Activated naive CD4-positive, alpha-beta T cell treated with anti-CD3 and anti-CD28 coated beads for 36 hours (primary cell): ENCODE measurements around the gene PTPRM. TPM values are rescaled to one million over a fixed set of nuclear protein-coding genes. Genes with fewer than 3 reads are reported as not detected.

Source experiments
- CTCF ChIA-PET: fragments of 350-600 bp; sonication (Branson Sonifier 250); formaldehyde crosslinking; loops from one replicate; lab custom pipeline; 2021; ENCODE audit warnings: antibody characterized with exemption; lab: Charles Lee
- DNase-seq: peaks from one replicate; pipeline ENCODE4 v3.0.0-alpha.2; 2020
- H3K27ac Mint-ChIP-seq: one replicate; pipeline ENCODE4 v1.8.0; 2021; ENCODE audit warnings: mild to moderate bottlenecking, mixed read lengths
- H3K27me3 Mint-ChIP-seq: one replicate; pipeline ENCODE4 v1.8.0; 2021; ENCODE audit warnings: low read depth, mixed read lengths
- H3K36me3 Mint-ChIP-seq: one replicate; pipeline ENCODE4 v1.8.0; 2021; ENCODE audit warnings: low read depth, mixed read lengths
- H3K4me1 Mint-ChIP-seq: one replicate; pipeline ENCODE4 v1.8.0; 2021; ENCODE audit warnings: low read depth, mixed read lengths
- H3K4me3 Mint-ChIP-seq: one replicate; pipeline ENCODE4 v1.8.0; 2021; ENCODE audit warnings: mild to moderate bottlenecking, moderate library complexity, mixed read lengths
- H3K9me3 Mint-ChIP-seq: one replicate; pipeline ENCODE4 v1.8.0; 2021; ENCODE audit warnings: mixed read lengths
- intact Hi-C: fragments of 100-400 bp; cut with micrococcal nuclease; formaldehyde crosslinking; loops from one replicate; pipeline ENCODE4 v1.15.1; 2023
- total RNA-seq, 2 experiments: library from RNA; stranded (reverse); gene quantifications; one replicate each; pipeline ENCODE4 v1.2.3, GENCODE V29; 2021

The PTPRM gene
- total RNA-seq, 2 experiments from 2014 or later = 4.3 to 6.1 TPM

DNA sequence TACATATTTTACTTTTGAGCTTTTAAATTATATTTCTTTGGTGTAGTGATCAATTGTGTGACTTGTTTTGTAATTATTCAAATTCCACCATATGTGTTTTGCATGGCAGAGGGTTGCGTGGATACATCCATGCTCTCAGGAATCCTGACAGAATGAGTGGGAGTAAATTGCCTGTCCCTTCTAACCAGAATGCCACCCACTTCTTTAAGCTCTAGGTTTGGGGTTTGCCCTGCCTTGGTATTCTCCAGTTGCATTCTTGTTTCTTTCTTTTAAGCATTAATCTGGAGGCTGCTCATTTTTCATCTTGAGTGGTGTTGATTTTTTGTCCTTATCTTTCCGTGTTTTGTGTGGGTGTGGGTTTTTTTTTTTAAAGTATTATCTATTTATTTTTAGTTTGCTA lies 360.0 kb downstream of the PTPRM start:
- Mint-ChIP-seq H3K4me1 (no peaks in the 10 kb centered on the region), H3K9me3 (no peaks in the 10 kb centered on the region), H3K27ac (no peak overlapping the region), H3K4me3 (no peak overlapping the region), H3K36me3 (no peaks in the 10 kb centered on the region), H3K27me3 (peaks cover 2% of the 10 kb centered on the region)
- DNase-seq = no peak
- intact Hi-C loops = no loop called here
- CTCF ChIA-PET = no interaction called here

GRCh38 chr18:7931763-7932162 lies 364.6 kb downstream of the PTPRM start:
- no peak overlapping the region for H3K27ac Mint-ChIP-seq
- no peak overlapping the region for H3K4me3 Mint-ChIP-seq
- no peaks in the 10 kb centered on the region for H3K36me3 Mint-ChIP-seq
- H3K9me3 Mint-ChIP-seq = no peaks in the 10 kb centered on the region
- intact Hi-C loops = no loop called here
- DNase-seq = no peak
- CTCF ChIA-PET = no interaction called here
- peaks cover 2% of the 10 kb centered on the region for H3K27me3 Mint-ChIP-seq
- H3K4me1 Mint-ChIP-seq = no peaks in the 10 kb centered on the region

DNA sequence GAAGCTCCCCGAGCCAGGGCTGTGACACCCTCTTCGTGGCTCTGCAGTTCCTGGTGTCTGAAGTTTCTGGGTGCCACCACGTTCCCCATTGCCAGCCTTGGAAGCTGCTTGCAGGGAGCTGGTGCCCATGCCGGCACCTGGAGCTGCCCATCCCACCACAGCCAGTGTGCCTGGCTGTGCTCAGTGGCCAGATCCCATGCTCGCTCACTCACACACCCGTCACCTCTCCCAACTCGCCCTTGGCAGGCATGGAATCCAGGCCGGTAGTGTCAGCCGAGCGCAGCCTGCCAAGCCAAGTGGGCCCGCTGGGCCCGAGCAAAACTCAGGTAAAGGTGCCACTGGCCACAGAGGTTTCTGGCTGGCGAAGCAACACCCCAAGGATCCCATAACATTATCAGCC lies 370.2 kb downstream of the PTPRM start:
- DNase-seq = no peak
- H3K4me3 Mint-ChIP-seq = no peak overlapping the region
- CTCF ChIA-PET = no interaction called here
- no peak overlapping the region for H3K27ac Mint-ChIP-seq
- H3K36me3 Mint-ChIP-seq = no peaks in the 10 kb centered on the region
- H3K27me3 Mint-ChIP-seq = no peaks in the 10 kb centered on the region
- intact Hi-C loops = no loop called here
- H3K9me3 Mint-ChIP-seq = no peaks in the 10 kb centered on the region
- no peaks in the 10 kb centered on the region for H3K4me1 Mint-ChIP-seq

DNA sequence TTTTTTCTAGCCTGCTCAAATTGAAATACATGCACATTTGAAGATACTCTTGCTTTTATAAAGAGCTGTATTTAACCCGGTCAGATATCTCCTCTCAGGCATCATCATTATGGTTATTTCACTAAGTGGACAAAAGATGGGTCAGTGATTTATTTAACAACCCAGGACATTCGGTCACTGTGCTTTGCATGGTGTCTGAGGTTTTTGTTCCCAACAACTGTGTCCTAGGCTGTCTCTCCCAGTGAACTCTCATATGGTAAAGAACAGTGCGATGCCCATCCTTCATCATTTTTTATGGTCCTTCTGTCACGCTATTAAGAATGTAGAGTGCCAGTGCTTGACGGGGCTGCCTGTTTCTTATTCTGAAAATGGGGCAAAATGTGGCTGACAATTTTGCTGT lies 372.4 kb downstream of the PTPRM start:
- intact Hi-C loops = no loop called here
- H3K4me1 Mint-ChIP-seq = no peaks in the 10 kb centered on the region
- DNase-seq = no peak
- no peaks in the 10 kb centered on the region for H3K27me3 Mint-ChIP-seq
- no peaks in the 10 kb centered on the region for H3K36me3 Mint-ChIP-seq
- no peaks in the 10 kb centered on the region for H3K9me3 Mint-ChIP-seq
- H3K4me3 Mint-ChIP-seq = no peak overlapping the region
- CTCF ChIA-PET = no interaction called here
- no peak overlapping the region for H3K27ac Mint-ChIP-seq

GRCh38 chr18:7940379-7940778 lies 373.3 kb downstream of the PTPRM start:
- Mint-ChIP-seq H3K4me1 (no peaks in the 10 kb centered on the region), H3K27ac (no peak overlapping the region), H3K9me3 (no peaks in the 10 kb centered on the region), H3K27me3 (no peaks in the 10 kb centered on the region), H3K4me3 (no peak overlapping the region), H3K36me3 (no peaks in the 10 kb centered on the region)
- intact Hi-C loops = no loop called here
- CTCF ChIA-PET = no interaction called here
- no peak for DNase-seq

- no peak for DNase-seq
- CTCF ChIA-PET = no interaction called here
- intact Hi-C loops = no loop called here
- H3K4me1 Mint-ChIP-seq = no peaks in the 10 kb centered on the region
- H3K36me3 Mint-ChIP-seq = no peaks in the 10 kb centered on the region
- H3K27ac Mint-ChIP-seq = no peak overlapping the region
- no peak overlapping the region for H3K4me3 Mint-ChIP-seq
- no peaks in the 10 kb centered on the region for H3K9me3 Mint-ChIP-seq
- no peaks in the 10 kb centered on the region for H3K27me3 Mint-ChIP-seq
Observed at GRCh38 chr18:7940971-7941370, 373.9 kb downstream of the PTPRM start.

- intact Hi-C loops = no loop called here
- Mint-ChIP-seq H3K9me3 (no peaks in the 10 kb centered on the region), H3K4me3 (no peak overlapping the region), H3K4me1 (no peaks in the 10 kb centered on the region), H3K27ac (no peak overlapping the region), H3K27me3 (no peaks in the 10 kb centered on the region), H3K36me3 (no peaks in the 10 kb centered on the region)
- CTCF ChIA-PET = interaction anchor here (0.7 kb wide), 1 partner anchor 319 kb away, joined by 3 read pairs; no protein-coding TSS in a partner anchor
- no peak for DNase-seq
Observed at GRCh38 chr18:7941533-7941932, 374.4 kb downstream of the PTPRM start.

- CTCF ChIA-PET = no interaction called here
- Mint-ChIP-seq H3K9me3 (no peaks in the 10 kb centered on the region), H3K27ac (no peak overlapping the region), H3K36me3 (no peaks in the 10 kb centered on the region), H3K4me3 (no peak overlapping the region), H3K4me1 (peaks cover 1% of the 10 kb centered on the region), H3K27me3 (no peaks in the 10 kb centered on the region)
- DNase-seq = no peak
- intact Hi-C loops = no loop called here
Observed at GRCh38 chr18:7945882-7946281, 378.8 kb downstream of the PTPRM start.

- DNase-seq = peak; percentile 22
- Mint-ChIP-seq H3K9me3 (no peaks in the 10 kb centered on the region), H3K27ac (no peak overlapping the region), H3K36me3 (no peaks in the 10 kb centered on the region), H3K4me1 (peaks cover 2% of the 10 kb centered on the region), H3K27me3 (no peaks in the 10 kb centered on the region), H3K4me3 (peak overlapping the region; percentile 0)
- CTCF ChIA-PET = no interaction called here
- intact Hi-C loops = no loop called here
Observed at GRCh38 chr18:7946734-7947377, 379.7 kb downstream of the PTPRM start.

- DNase-seq = peak; percentile 16
- H3K4me1 Mint-ChIP-seq = peaks cover 15% of the 10 kb centered on the region
- H3K4me3 Mint-ChIP-seq = no peak overlapping the region
- no peaks in the 10 kb centered on the region for H3K9me3 Mint-ChIP-seq
- H3K27ac Mint-ChIP-seq = no peak overlapping the region
- CTCF ChIA-PET = no interaction called here
- H3K27me3 Mint-ChIP-seq = no peaks in the 10 kb centered on the region
- H3K36me3 Mint-ChIP-seq = no peaks in the 10 kb centered on the region
- intact Hi-C loops = loop anchor here (10.0 kb wide), 2 partner anchors 386 to 664 kb away; partner anchors contain the start of gene PTPRM
Observed at GRCh38 chr18:7950380-7951136, 383.4 kb downstream of the PTPRM start.

DNA sequence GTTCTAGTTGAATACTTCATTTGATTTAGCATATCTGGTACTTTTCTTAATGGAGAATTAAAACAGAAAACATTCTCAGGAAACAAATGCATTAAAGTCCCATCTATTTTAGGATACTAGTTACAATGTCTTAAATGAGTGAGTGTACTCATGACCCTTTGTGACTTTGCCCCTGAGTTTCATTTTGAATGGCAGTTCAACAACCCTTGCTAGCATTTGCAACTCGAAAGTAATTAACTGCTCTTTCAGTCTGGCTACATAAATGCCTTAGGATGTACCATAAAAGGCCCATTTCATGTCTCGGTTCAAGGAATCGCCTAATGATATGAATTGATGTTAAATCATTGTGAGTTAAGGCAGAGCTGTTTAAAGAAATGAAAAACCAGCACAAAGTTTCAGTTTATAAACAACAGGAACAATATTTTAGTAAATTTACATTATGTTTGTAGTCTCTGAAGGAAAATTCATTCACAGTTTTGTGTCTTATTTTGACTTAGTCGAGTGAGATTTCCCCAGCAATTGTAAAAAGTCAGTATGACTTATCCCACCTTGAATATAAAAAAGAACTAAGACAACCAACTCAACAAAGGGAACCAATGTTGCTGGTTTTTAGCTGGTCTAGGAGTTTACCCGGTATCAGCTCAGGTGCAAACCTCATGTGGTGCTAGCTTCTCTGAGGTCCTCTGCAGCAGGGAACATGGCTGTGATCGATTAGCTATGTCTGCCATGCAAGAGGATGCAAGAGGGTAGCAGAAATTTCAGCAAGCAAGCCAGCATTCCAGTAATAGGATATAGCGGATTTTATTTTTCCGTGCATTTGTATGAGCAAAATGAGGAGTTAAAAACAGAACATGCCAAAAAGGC lies 386.2 kb downstream of the PTPRM start:
- Mint-ChIP-seq H3K36me3 (no peaks in the 10 kb centered on the region), H3K4me3 (no peak overlapping the region), H3K27me3 (no peaks in the 10 kb centered on the region), H3K27ac (no peak overlapping the region), H3K9me3 (no peaks in the 10 kb centered on the region), H3K4me1 (peaks cover 22% of the 10 kb centered on the region)
- CTCF ChIA-PET = no interaction called here
- DNase-seq = no peak
- intact Hi-C loops = loop anchor here (10.0 kb wide), 2 partner anchors 389 to 661 kb away; partner anchors contain the start of gene PTPRM

GRCh38 chr18:7954238-7954637 lies 387.1 kb downstream of the PTPRM start:
- H3K4me3 Mint-ChIP-seq = no peak overlapping the region
- H3K9me3 Mint-ChIP-seq = no peaks in the 10 kb centered on the region
- intact Hi-C loops = loop anchor here (1.0 to 10.0 kb wide), 3 partner anchors 92 to 661 kb away; partner anchors contain the start of gene PTPRM
- no peak for DNase-seq
- H3K27me3 Mint-ChIP-seq = no peaks in the 10 kb centered on the region
- H3K27ac Mint-ChIP-seq = no peak overlapping the region
- H3K36me3 Mint-ChIP-seq = no peaks in the 10 kb centered on the region
- CTCF ChIA-PET = no interaction called here
- H3K4me1 Mint-ChIP-seq = peaks cover 25% of the 10 kb centered on the region
